Stimulated activated CD4-positive, alpha-beta T cell treated with anti-CD3 and anti-CD28 coated beads, Interleukin-2, amount 100 ng/mL, for 4 hours (primary cell): ENCODE measurements around the gene OGFRL1.

Experiments
- DNase-seq: peaks from one replicate; pipeline ENCODE4 v3.0.0-alpha.2; 2020; ENCODE audit warnings: low read depth

OGFRL1 gene

DNA sequence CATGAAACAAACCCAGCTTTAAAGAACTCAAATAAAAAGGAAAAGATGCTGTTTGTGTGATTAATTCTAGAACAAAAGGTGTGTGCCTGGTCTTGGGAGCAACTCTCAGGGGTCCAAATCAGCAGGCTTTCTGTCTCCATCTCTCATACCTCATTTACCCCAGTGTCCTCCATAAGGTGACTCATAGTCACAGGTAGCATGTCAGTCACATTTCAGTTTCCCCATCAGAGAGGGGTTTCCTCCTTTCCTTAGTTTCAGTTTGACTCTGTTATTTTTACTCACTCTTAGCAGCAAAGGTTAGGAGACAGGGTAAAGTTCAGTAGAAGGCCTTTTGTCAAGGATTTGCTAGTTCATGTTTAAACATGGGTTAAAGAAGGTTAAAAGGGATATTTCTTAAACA lies 46.2 kb downstream of the OGFRL1 start:
- no peak for DNase-seq

DNA sequence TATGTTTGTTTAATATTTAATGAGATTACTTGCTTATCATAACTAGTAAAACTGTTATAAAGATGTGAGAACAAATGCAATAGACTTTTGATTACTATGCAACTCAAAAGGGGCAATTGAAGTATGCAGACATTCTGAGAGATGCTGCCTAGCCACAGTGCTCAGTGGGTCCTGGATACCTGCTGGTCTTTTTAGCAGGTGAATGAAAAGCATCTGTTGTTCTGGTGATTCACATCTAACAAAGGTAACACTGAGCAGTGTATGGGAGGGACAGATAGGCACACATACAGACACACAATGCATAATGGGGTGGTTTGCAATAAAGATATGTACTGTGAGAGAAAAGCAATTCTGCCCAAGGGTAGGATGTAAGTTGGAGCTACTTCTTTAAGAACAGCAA lies 46.9 kb downstream of the OGFRL1 start:
- DNase-seq, result no peak

DNA sequence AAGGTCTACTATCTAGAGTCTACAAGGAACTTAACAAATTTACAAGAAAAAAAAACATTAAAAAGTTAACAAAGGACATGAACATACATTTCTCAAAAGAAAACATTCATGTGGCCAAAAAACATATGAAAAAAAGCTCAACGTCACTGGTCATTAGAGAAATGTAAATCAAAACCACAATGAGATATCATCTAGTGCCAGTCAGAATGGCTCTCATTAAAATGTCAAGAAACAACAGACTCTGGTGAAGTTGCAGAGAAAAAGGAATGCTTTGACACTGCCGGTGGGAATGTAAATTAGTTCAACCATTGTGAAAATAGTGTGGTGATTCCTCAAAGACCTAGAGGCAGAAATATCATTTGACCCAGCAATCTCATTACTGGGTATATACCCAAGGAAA lies 48.3 kb downstream of the OGFRL1 start:
- no peak for DNase-seq

DNA sequence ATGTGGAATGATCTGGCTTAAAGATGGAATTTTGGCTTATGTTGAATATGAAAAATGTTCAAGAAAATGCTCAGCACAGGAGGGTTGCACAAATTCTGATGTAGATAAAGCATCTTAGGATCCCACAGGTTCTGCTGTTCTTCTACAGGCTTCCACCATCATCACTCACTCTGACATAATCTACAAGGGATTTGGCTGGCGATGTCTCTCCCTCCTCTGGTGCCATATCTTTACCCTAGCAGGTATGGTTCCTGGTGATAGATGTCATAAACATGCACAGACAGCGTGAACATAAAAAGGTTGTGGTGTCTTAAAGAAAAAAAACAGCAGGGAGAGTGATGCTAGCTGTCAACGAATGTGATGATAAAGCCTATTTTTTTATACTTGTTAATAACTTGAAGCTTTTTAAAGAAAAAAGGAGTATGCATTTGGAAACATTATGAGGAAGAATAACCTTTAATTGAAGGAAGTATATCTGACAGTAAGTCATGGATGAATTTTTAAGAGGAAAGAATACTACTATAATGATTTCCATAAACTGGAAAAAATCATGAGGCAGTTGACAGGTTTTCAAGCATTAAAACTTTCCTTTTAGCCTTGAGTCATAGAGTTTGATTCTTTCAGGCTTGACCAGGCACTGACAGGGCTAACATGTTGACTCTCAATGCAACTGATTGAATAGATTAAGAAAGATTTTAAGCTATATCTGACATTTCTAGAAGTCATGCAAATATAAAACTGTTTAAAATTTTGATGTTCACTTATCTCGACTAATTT lies 50.1 kb downstream of the OGFRL1 start:
- no peak for DNase-seq

DNA sequence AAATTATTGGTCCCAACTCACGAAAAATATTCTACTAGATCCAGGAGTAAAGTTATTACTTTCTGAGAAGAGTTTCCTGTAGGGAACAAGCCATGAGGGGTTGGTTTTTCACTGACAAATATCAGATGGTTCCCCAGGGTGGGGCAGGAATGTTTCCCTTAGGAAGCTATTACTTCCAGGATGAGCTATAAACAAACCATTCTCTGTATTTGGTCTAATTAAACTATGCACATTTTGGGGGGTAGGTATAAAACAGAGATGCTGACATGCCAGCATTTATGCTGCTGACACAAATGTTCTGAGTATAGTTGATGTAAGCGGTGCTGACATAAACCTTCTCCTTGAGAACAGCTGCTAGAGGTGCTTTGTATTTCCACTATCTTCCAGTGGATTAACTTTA lies 54.2 kb downstream of the OGFRL1 start:
- DNase-seq, result no peak

DNA sequence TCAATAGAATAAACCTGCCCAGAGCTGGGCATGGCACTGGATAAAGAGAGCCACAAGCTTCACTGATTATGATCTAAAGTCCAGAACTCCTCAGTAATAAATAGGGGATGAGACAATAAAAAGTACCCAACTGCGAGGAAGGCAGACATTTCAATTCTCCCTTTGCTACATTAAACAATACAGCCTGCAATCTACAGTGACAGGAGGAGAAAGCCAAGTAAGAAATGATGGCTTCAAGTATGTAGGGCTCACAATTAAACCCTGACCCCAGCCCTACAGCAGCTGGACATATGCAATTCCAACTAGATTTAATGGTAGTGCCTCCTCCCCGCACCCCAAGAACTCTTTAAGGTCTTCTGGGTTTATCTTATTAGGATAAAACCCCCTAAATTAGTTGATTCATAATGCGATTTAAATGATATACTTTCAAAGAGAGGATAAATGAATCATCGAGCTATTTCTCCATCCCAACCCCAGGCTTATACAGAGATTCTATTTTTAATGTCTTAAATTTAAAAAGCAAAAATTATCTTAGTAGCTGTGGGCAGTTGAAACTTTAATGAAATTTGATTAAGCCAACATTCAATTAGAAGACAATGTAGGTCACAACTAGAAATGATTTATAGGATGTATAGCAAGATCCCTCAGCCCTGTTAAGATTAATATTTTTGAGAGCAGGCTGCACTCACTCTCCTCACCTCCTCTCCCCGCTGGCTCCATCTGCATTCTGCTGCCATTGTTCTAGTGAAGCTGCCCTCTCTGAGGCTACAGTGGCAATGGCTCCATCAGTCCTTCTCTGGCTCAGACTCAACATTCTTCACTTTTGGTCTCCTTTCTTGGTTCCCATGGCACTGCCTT lies 57.1 kb downstream of the OGFRL1 start:
- DNase-seq, result no peak

DNA sequence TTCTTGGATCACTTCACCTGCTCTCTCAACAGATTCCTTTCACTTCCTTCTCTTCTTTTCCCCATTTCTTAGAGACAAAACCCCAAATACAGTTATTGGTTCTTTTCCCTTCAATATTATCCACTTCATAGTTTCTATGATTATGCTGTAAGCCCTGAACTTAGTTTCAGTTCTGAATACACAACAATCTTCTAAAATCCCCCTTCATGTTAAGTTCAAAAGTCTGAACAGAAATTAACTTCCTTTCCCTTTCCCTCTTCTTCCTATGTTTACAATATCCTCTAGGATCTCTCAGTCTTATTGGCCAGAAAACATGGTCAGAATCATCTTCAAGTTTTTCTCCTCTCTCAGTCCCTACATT lies 57.7 kb downstream of the OGFRL1 start:
- no peak for DNase-seq

DNA sequence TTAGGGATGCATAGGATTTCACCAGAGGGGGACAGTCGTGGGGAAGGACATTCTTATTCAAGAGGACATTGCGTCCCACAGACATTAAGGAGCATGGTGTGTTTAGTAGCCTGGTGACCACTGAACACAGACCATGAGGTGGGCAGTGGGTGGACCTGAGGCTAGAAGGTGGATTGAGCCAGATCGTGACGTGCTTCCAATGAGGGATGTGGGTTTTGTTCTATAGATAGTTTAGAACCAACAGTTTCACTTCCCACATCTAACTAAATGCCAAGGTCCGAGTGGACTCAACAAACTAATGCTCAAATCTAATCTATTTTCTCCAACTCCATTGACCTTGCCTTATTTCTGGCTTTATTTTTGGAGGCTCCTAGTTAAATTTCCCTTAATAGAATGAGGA lies 58.5 kb downstream of the OGFRL1 start:
- no peak for DNase-seq

DNA sequence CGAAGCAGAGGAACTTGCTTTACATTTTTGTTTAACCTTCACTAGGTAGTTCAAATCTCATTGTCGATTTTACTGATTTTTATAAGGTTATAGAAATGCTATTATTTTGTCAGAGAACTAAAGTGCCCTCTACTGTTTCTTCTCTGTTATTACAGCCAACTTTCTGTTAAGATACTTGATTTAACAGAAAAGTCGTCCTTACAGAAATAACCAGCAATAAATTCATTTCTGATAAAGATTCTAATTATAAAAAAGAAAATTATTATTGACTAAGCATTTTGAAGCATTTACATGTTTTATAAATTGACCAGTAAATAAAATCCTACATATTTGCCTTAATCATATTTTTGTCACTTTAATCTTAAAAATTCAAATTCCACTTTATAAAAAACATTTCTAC lies 60.8 kb downstream of the OGFRL1 start:
- no peak for DNase-seq

DNA sequence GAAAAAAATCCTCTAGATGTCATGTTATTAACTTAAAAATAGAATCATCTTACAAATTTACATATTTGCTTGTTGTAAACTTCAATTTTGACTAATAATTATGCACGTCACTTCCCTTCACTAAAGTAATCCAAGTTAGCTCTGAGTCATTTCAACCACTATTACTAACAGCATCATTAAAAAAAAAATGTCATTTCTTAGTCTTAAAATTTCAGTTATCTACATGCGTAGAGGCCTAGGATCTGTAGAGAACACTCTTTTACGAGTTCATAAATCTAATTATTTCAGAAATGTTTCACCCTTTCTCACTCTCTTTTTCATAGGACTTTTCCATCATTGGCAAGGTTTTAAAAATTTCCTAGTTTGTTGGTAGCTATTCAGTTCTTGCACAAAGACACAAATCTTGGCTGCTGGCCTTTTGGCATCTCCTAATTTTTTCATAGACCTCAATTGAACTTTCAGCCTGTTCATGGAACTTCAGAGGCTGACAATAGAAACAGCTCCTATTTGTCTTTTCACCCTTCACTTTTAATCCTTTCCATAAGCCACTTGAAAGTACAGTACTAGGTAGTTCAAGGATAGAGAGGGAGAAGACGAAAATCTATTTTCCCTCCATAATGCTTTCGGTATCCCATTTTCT lies 61.5 kb downstream of the OGFRL1 start:
- no peak for DNase-seq

DNA sequence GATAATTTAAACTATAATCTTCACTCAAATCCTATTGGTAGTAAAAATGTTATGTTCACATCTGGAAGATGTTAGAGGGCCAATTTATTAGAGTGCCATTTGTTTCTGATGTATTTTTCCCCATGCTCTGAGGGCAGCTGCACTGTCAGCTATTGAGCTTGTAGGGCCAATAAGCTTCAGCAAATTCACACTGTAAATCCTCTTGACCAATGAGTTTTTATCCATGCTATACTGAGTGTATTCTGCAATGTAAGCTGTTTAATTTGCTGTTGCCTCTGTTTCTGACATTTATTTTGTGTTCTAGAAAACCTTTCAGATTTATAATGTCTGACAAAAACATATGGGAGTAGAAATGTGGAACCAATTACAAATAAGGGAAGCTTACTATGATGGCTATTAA lies 62.6 kb downstream of the OGFRL1 start:
- no peak for DNase-seq
